Sigmoid colon (tissue), 4 donors: ENCODE results near the gene PDE4D.

ENCODE experiments used
- CTCF ChIP-seq, 4 experiments: fragments of 450-650 bp in 3 of 4; fragments of 200-600 bp in 1 of 4; IDR thresholded peaks; one replicate each; pipeline ENCODE4 v1.5.1; 2016 to 2019; ENCODE audit warnings: antibody characterized with exemption in 4 of 4, mild to moderate bottlenecking in 3 of 4, moderate library complexity in 2 of 4
- POLR2A ChIP-seq, 2 donors: fragments of 450-650 bp; IDR thresholded peaks; one replicate each; pipeline ENCODE4 v1.6.1; 2016; ENCODE audit warnings: antibody characterized with exemption in 2 of 2, mild to moderate bottlenecking in 2 of 2, moderate library complexity in 2 of 2
- POLR2AphosphoS5 ChIP-seq, 4 donors: sonication (generic); formaldehyde crosslinking; IDR thresholded peaks; one replicate each; pipeline ENCODE4 v1.6.1; 2017; ENCODE audit warnings: antibody characterized with exemption in 4 of 4

- TF ChIP-seq POLR2AphosphoS5 (IDR thresholded peaks at IDR 0.05): no peak
- TF ChIP-seq POLR2A (IDR thresholded peaks at IDR 0.05): no peak
- no peak for TF ChIP-seq CTCF (IDR thresholded peaks at IDR 0.05)
Observed at GRCh38 chr5:59591162-59591561, 302.4 kb downstream of the PDE4D start.
